Cardiac fibroblast (primary cell): ENCODE data around the gene FAM124A.

Experiments
- DNase-seq, 2 donors: peaks; one replicate each; pipeline versions ENCODE4 v3.0.0 to v3.0.0-alpha.2; 2010; ENCODE audit warnings: low read depth in 2 of 2
- H3K4me3 ChIP-seq, 2 donors: replicated peaks in 1 of 2; 1 replicate in 1 of 2; 2 replicates in 1 of 2; pipeline ENCODE4 v1.5.1; 2011; ENCODE audit warnings: low read depth in 2 of 2, low read length in 2 of 2, mild to moderate bottlenecking in 2 of 2, moderate library complexity in 1 of 2
- TF ChIP-seq, protein P1 (sequence below): IDR thresholded peaks from one replicate; pipeline ENCODE4 v1.5.1; 2011; ENCODE audit warnings: low read depth, mild to moderate bottlenecking, low read length, inconsistent platforms

FAM124A gene

DNA sequence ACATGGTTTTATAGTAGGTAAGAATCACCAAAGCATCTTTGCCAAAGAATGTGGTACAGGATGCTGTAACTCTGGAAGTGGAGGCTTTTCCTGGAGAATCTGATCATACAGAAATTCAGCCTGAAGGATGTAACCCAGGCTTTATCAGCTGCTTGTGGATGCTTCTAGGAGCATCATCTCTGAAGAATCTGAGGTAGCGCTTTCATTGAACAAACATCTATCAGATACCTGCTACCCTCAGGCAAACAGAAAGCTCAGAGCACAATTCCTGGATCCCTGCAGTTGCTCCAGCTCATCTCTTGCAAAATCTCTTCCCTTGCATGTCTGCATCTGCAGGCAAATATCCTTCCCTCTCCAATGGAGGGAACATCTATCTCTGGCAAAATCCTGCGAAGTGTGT is 9.3 kb downstream of the FAM124A start:
- TF ChIP-seq, protein P1, sequence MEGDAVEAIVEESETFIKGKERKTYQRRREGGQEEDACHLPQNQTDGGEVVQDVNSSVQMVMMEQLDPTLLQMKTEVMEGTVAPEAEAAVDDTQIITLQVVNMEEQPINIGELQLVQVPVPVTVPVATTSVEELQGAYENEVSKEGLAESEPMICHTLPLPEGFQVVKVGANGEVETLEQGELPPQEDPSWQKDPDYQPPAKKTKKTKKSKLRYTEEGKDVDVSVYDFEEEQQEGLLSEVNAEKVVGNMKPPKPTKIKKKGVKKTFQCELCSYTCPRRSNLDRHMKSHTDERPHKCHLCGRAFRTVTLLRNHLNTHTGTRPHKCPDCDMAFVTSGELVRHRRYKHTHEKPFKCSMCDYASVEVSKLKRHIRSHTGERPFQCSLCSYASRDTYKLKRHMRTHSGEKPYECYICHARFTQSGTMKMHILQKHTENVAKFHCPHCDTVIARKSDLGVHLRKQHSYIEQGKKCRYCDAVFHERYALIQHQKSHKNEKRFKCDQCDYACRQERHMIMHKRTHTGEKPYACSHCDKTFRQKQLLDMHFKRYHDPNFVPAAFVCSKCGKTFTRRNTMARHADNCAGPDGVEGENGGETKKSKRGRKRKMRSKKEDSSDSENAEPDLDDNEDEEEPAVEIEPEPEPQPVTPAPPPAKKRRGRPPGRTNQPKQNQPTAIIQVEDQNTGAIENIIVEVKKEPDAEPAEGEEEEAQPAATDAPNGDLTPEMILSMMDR, result no peak
- no peak for DNase-seq
- H3K4me3 ChIP-seq, result no peak overlapping the region

DNA sequence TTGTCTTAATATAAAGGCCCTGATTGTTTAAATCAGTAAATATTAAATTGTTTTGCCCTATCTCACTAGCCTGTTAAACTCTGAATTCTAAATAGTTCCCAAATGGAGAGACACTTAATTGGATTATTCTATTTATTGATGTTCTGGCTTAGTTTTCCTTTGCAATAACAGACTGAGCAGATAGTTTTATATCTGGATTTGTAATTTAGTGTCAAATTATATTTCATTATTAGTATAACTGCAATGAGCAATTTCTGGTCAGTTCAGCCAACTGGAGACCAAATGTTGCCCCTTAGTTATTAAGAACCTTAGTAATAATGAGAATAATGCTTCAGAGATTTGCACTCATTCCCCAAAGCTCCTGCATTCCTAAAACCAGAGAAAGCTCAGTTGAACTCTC is 10.1 kb downstream of the FAM124A start:
- TF ChIP-seq, protein P1, result no peak
- no peak overlapping the region for H3K4me3 ChIP-seq
- no peak for DNase-seq

DNA sequence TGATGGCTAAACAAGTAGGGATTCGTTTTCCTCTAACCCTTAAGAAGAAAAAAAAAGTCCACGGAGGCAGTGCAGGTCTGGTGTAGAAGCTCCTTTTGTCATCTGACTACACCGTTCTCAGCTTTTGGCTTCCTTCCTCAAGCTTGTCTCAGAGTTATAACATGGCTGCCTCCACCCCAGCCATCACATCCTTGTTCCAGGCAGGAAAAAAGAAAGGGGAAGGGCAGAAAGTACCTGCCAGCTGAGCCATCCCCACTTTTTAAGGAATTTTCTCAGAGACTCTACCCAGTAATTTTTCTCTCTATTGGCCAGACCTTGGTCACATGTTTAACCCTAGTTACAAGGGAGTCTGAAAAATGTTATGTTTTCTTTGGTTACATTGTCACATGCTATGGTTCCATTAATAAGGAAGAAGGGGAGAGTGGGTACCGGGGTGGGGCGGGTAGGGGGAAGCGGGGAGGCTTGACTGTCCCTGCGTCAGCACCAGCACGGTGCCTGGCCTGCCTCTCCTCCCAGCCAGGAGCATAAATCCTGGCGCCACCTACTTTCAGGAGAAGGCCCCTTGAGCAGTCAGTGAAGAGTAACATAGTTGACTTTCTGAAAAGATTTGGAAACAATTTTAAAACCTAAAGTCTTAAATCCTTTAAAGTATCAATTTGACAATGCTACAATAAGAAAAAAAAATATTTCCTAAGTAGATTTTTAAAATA is 11.1 kb downstream of the FAM124A start:
- TF ChIP-seq, protein P1, result no peak
- no peak for DNase-seq
- no peak overlapping the region for H3K4me3 ChIP-seq

DNA sequence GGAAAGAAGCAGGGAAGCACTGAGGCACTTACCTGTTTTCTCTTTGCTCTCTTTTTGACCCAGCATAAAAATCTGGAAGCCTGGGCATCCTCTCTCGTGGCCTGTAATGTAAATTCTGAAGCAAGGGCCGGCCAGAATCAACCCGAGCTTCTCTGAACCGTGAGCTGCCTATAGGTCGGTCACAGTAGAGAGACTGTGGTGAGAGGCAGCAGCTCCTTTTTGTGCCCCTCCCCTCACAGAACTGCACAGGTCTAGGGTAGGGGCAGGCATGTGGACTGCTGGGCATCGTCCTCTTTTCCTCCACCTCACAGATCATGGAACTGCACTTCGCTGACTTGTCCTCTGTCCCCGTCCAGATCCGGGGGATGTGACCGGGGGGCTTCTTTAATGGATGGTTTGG is 12.5 kb downstream of the FAM124A start:
- DNase-seq, result no peak
- TF ChIP-seq, protein P1, result no peak
- no peak overlapping the region for H3K4me3 ChIP-seq

DNA sequence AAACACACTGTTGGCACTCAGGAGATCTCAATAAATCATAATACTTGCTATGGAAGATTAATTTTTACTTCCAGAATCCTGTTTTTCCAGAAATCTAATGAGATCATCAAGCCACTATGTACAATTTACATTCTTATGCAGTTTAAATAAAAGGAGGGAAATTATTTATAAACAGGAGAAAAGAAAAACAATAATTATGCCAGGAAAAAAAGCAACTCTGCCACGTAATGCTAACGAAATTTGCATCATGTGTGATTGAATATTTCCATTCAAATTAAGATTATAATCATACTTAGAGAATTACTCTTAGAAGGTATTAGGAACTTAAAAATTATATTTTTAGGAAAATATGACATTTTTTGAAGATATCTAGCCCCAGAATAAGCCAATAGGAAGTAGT is 13.0 kb downstream of the FAM124A start:
- H3K4me3 ChIP-seq, result no peak overlapping the region
- no peak for DNase-seq
- TF ChIP-seq, protein P1, result no peak

DNA sequence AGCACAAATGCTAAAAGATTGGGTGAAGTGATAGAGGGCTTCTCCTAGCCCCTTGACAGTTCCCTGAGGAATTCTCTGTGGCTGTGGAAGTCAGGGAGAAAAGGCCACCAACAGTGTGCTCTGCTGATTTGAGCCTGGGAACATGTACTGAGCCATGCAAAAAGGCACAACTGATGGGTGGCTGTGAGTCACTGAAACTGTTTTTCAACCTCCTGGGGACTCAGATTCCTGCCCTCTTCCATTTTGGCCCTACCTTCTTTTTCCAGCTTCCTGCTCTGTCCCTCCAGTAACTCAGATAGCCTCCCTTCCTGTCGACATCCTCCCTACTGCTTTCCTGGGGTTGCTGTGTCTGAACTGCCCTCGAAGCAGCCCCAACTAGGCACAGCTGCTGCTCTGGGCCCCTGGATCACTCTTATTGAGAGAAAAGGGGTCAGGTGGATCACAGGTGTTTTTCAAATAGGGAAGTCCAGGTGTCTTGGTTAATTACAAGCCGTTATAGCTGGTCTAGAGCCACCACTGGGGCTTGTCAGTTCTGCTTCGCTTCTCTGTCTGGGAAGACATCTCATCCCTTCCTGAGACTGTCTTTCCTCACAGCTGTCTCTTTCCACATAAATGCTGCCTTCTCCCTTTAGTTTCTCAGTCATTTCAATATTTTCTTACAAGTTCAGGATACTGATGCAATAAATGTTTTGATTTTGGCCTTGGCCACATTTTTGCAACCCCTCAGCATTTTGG is 13.7 kb downstream of the FAM124A start:
- TF ChIP-seq, protein P1, result no peak
- no peak for DNase-seq
- H3K4me3 ChIP-seq, result no peak overlapping the region
